HEK293 (cell line): Measurements from ENCODE around the gene PRKCE.

Experiments
- CTCF ChIA-PET: fragments of 350-600 bp; formaldehyde crosslinking; extraction: SDS; loops from one replicate; lab custom pipeline; 2021; ENCODE audit warnings: antibody characterized with exemption; lab: Yijun Ruan, JAX
- POLR2A ChIA-PET: fragments of 300-600 bp; formaldehyde crosslinking; extraction: SDS; loops from one replicate; lab custom pipeline; 2020; ENCODE audit warnings: antibody characterized with exemption, inconsistent platforms; lab: Yijun Ruan, JAX
- H3K27ac ChIP-seq: fragments of 200-500 bp; sonication (Bioruptor generic); 2 replicates; pipeline ENCODE4 v1.5.1; 2014; ENCODE audit warnings: low read depth, low read length, control low read depth, inconsistent platforms; ENCODE audit errors: extremely low read depth
- H3K36me3 ChIP-seq, 2 experiments: fragments of 200-500 bp in 1 of 2; sonication (Bioruptor generic) in 1 of 2; 1 replicate in 1 of 2; 2 replicates in 1 of 2; pipeline ENCODE4 v1.5.1; 2014 to 2017; ENCODE audit warnings: inconsistent platforms in 2 of 2, low read length in 2 of 2; ENCODE audit not compliant: control insufficient read depth in 2 of 2, insufficient read depth in 1 of 2
- H3K4me1 ChIP-seq: fragments of 200-500 bp; sonication (Bioruptor generic); 2 replicates; pipeline ENCODE4 v1.5.1; 2014; ENCODE audit warnings: mild to moderate bottlenecking, low read length, inconsistent platforms; ENCODE audit not compliant: control insufficient read depth, insufficient read depth
- H3K4me3 ChIP-seq: 2 replicates; pipeline ENCODE4 v1.5.1; 2011; ENCODE audit warnings: low read depth, mild to moderate bottlenecking, control low read depth, low read length, moderate library complexity
- H3K9me3 ChIP-seq: fragments of 200-500 bp; sonication (Bioruptor generic); 2 replicates; pipeline ENCODE4 v1.5.1; 2014; ENCODE audit warnings: low read depth, low read length, inconsistent platforms; ENCODE audit not compliant: control insufficient read depth, insufficient read depth
- KLF10 ChIP-seq: fragments of 450-650 bp; IDR thresholded peaks from 2 replicates; pipeline ENCODE4 v1.5.1; 2018; ENCODE audit warnings: missing biosample characterization, mild to moderate bottlenecking, missing genetic modification characterization
- KLF8 ChIP-seq: fragments of 450-650 bp; formaldehyde crosslinking; IDR thresholded peaks from 2 replicates; pipeline ENCODE4 v1.5.1; 2016; ENCODE audit warnings: missing biosample characterization, missing genetic modification characterization
- SALL2 ChIP-seq: fragments of 450-650 bp; formaldehyde crosslinking; IDR thresholded peaks from 2 replicates; pipeline ENCODE4 v1.5.0; 2017; ENCODE audit warnings: missing biosample characterization, mild to moderate bottlenecking, missing genetic modification characterization, borderline replicate concordance
- SCRT2 ChIP-seq: fragments of 450-650 bp; formaldehyde crosslinking; IDR thresholded peaks from 2 replicates; pipeline ENCODE4 v1.5.1; 2016; ENCODE audit warnings: missing biosample characterization, missing genetic modification characterization
- WT1 ChIP-seq: fragments of 450-650 bp; formaldehyde crosslinking; IDR thresholded peaks from 2 replicates; pipeline ENCODE4 v1.5.1; 2016; ENCODE audit warnings: missing biosample characterization, missing genetic modification characterization
- ZBTB17 ChIP-seq: fragments of 450-650 bp; formaldehyde crosslinking; IDR thresholded peaks from 2 replicates; pipeline ENCODE4 v1.5.1; 2016; ENCODE audit warnings: missing biosample characterization, missing genetic modification characterization
- ZBTB20 ChIP-seq: fragments of 450-650 bp; formaldehyde crosslinking; IDR thresholded peaks from 2 replicates; pipeline ENCODE4 v1.5.1; 2016; ENCODE audit warnings: missing biosample characterization, missing genetic modification characterization
- ZNF221 ChIP-seq: fragments of 450-650 bp; formaldehyde crosslinking; IDR thresholded peaks from 2 replicates; pipeline ENCODE4 v1.5.1; 2017; ENCODE audit warnings: missing biosample characterization, missing genetic modification characterization, borderline replicate concordance
- ZNF223 ChIP-seq: fragments of 450-650 bp; formaldehyde crosslinking; IDR thresholded peaks from 2 replicates; pipeline ENCODE4 v1.5.1; 2016; ENCODE audit warnings: missing biosample characterization, missing genetic modification characterization
- ZNF292 ChIP-seq: fragments of 450-650 bp; formaldehyde crosslinking; IDR thresholded peaks from 2 replicates; pipeline ENCODE4 v1.5.1; 2016; ENCODE audit warnings: low read depth, missing biosample characterization, missing genetic modification characterization, borderline replicate concordance
- ZNF354C ChIP-seq: fragments of 450-650 bp; formaldehyde crosslinking; IDR thresholded peaks from 2 replicates; pipeline ENCODE4 v1.5.1; 2016; ENCODE audit warnings: missing biosample characterization, missing genetic modification characterization, low read depth, borderline replicate concordance
- ZNF433 ChIP-seq: fragments of 450-650 bp; formaldehyde crosslinking; IDR thresholded peaks from 2 replicates; pipeline ENCODE4 v1.5.1; 2016; ENCODE audit warnings: missing biosample characterization, missing genetic modification characterization, low read depth
- ZNF473 ChIP-seq: fragments of 450-650 bp; formaldehyde crosslinking; IDR thresholded peaks from 2 replicates; pipeline ENCODE4 v1.5.1; 2017; ENCODE audit warnings: missing biosample characterization, missing genetic modification characterization
- ZNF48 ChIP-seq: fragments of 450-650 bp; formaldehyde crosslinking; IDR thresholded peaks from 2 replicates; pipeline ENCODE4 v1.5.1; 2016; ENCODE audit warnings: missing biosample characterization, missing genetic modification characterization
- ZNF521 ChIP-seq: fragments of 450-650 bp; formaldehyde crosslinking; IDR thresholded peaks from 2 replicates; pipeline ENCODE4 v1.5.1; 2017; ENCODE audit warnings: missing biosample characterization, mild to moderate bottlenecking, missing genetic modification characterization
- ZNF548 ChIP-seq: fragments of 450-650 bp; formaldehyde crosslinking; IDR thresholded peaks from 2 replicates; pipeline ENCODE4 v1.5.1; 2016; ENCODE audit warnings: missing biosample characterization, missing genetic modification characterization
- ZNF629 ChIP-seq: fragments of 450-650 bp; formaldehyde crosslinking; IDR thresholded peaks from 2 replicates; pipeline ENCODE4 v1.5.1; 2017; ENCODE audit warnings: missing biosample characterization, missing genetic modification characterization
- ZNF701 ChIP-seq: fragments of 450-650 bp; formaldehyde crosslinking; IDR thresholded peaks from 2 replicates; pipeline ENCODE4 v1.5.1; 2016; ENCODE audit warnings: missing biosample characterization, missing genetic modification characterization
- ZNF747 ChIP-seq: fragments of 450-650 bp; formaldehyde crosslinking; IDR thresholded peaks from 2 replicates; pipeline ENCODE4 v1.5.1; 2016; ENCODE audit warnings: missing biosample characterization, missing genetic modification characterization
- ZNF76 ChIP-seq: fragments of 450-650 bp; formaldehyde crosslinking; IDR thresholded peaks from 2 replicates; pipeline ENCODE4; 2016; ENCODE audit warnings: low read depth, missing biosample characterization, missing genetic modification characterization, borderline replicate concordance
- ZNF837 ChIP-seq: fragments of 450-650 bp; formaldehyde crosslinking; IDR thresholded peaks from 2 replicates; pipeline ENCODE4 v1.5.1; 2016; ENCODE audit warnings: missing biosample characterization, missing genetic modification characterization
- TF ChIP-seq, protein P1 (sequence below): fragments of 450-650 bp; formaldehyde crosslinking; optimal IDR thresholded peaks from 2 replicates; pipeline ENCODE3; 2016; ENCODE audit warnings: missing biosample characterization, mild to moderate bottlenecking, missing genetic modification characterization
- TF ChIP-seq, protein P2 (sequence below): fragments of 450-650 bp; formaldehyde crosslinking; IDR thresholded peaks from 2 replicates; pipeline ENCODE4 v1.5.1; 2016; ENCODE audit warnings: missing biosample characterization, missing genetic modification characterization
- TF ChIP-seq, protein P3 (sequence below): fragments of 450-650 bp; formaldehyde crosslinking; IDR thresholded peaks from 2 replicates; pipeline ENCODE4 v1.5.1; 2016; ENCODE audit warnings: missing biosample characterization, missing genetic modification characterization
- TF ChIP-seq, protein P4 (sequence below): fragments of 450-650 bp; IDR thresholded peaks from 2 replicates; pipeline ENCODE4 v1.5.1; 2018; ENCODE audit warnings: missing biosample characterization, mild to moderate bottlenecking, missing genetic modification characterization
- TF ChIP-seq, protein P5 (sequence below): fragments of 450-650 bp; formaldehyde crosslinking; IDR thresholded peaks from 2 replicates; pipeline ENCODE4 v1.5.1; 2016; ENCODE audit warnings: missing biosample characterization, missing genetic modification characterization, borderline replicate concordance

Gene PRKCE

DNA sequence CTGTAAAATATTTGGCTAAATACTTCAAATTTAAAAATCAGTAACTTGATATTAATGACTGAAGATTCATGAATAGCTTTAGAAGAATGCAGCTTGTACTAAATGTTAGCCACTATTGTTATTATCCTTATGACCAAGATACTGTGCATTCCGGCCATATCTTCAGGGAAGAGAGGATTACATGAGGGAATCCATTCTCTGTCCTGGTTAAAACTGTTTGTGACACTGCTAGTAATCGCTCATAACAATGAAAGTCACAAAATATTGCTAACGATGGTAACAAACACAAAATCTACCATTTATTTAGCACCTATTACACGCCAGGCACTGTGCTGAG lies 217.7 kb downstream of the PRKCE start:
- Histone ChIP-seq H3K27ac (no peak overlapping the region), H3K4me1 (peaks cover 13% of the 10 kb centered on the region), H3K9me3 (no peaks in the 10 kb centered on the region), H3K36me3 (no peaks in the 10 kb centered on the region), H3K4me3 (no peak overlapping the region)
- ChIA-PET POLR2A (no interaction called here), CTCF (interaction anchor here (0.9 kb wide), 1 partner anchor 43 kb away, joined by 3 read pairs; no protein-coding TSS in a partner anchor)
- no peak for TF ChIP-seq ZNF521 (tag by site-specific recombination)
- no peak for TF ChIP-seq SALL2
- TF ChIP-seq ZNF837 (tag by site-specific recombination), result no peak
- TF ChIP-seq ZNF433 (tag by site-specific recombination), result no peak
- no peak for TF ChIP-seq WT1 (tag by site-specific recombination)
- TF ChIP-seq, protein P1, sequence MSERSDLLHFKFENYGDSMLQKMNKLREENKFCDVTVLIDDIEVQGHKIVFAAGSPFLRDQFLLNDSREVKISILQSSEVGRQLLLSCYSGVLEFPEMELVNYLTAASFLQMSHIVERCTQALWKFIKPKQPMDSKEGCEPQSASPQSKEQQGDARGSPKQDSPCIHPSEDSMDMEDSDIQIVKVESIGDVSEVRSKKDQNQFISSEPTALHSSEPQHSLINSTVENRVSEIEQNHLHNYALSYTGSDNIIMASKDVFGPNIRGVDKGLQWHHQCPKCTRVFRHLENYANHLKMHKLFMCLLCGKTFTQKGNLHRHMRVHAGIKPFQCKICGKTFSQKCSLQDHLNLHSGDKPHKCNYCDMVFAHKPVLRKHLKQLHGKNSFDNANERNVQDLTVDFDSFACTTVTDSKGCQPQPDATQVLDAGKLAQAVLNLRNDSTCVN (tag by site-specific recombination), result no peak
- no peak for TF ChIP-seq ZBTB20 (tag by site-specific recombination)
- no peak for TF ChIP-seq ZNF48 (tag by site-specific recombination)
- TF ChIP-seq ZNF747 (tag by site-specific recombination), result no peak
- TF ChIP-seq ZNF354C (tag by site-specific recombination), result no peak
- TF ChIP-seq, protein P2, sequence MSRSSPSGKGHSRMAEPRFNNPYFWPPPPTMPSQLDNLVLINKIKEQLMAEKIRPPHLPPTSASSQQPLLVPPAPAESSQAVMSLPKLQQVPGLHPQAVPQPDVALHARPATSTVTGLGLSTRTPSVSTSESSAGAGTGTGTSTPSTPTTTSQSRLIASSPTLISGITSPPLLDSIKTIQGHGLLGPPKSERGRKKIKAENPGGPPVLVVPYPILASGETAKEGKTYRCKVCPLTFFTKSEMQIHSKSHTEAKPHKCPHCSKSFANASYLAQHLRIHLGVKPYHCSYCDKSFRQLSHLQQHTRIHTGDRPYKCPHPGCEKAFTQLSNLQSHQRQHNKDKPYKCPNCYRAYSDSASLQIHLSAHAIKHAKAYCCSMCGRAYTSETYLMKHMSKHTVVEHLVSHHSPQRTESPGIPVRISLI, result no peak
- TF ChIP-seq ZNF76, result no peak
- TF ChIP-seq ZNF223, result no peak
- TF ChIP-seq, protein P3, sequence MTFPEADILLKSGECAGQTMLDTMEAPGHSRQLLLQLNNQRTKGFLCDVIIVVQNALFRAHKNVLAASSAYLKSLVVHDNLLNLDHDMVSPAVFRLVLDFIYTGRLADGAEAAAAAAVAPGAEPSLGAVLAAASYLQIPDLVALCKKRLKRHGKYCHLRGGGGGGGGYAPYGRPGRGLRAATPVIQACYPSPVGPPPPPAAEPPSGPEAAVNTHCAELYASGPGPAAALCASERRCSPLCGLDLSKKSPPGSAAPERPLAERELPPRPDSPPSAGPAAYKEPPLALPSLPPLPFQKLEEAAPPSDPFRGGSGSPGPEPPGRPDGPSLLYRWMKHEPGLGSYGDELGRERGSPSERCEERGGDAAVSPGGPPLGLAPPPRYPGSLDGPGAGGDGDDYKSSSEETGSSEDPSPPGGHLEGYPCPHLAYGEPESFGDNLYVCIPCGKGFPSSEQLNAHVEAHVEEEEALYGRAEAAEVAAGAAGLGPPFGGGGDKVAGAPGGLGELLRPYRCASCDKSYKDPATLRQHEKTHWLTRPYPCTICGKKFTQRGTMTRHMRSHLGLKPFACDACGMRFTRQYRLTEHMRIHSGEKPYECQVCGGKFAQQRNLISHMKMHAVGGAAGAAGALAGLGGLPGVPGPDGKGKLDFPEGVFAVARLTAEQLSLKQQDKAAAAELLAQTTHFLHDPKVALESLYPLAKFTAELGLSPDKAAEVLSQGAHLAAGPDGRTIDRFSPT (tag by site-specific recombination), result no peak
- no peak for TF ChIP-seq ZBTB17
- no peak for TF ChIP-seq KLF10
- no peak for TF ChIP-seq ZNF629 (tag by site-specific recombination)
- no peak for TF ChIP-seq ZNF701 (tag by site-specific recombination)

DNA sequence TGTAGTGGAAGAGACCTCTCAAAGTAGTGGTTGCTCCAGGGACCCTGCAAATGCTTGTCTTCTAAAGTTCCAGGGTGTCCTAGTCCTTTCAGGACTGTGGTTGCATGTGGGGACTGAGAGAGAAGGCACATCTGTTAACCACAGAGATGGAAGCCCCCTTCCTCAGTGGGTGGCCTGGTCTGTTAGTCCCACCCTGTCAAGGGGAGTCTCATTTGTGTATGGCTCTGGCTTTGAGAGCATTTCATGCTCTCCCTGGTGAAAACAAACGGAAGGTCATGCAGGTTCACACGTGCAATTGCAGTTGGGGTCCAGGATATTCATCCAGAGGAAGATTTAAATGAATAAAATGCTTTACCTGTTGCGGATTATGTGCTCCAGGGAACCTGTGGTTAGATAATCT lies 219.6 kb downstream of the PRKCE start:
- ChIA-PET POLR2A (no interaction called here), CTCF (interaction anchor here (0.6 kb wide), 1 partner anchor 55 kb away, joined by 3 read pairs; no protein-coding TSS in a partner anchor)
- Histone ChIP-seq H3K27ac (no peak overlapping the region), H3K36me3 (no peaks in the 10 kb centered on the region)
- TF ChIP-seq, protein P4, sequence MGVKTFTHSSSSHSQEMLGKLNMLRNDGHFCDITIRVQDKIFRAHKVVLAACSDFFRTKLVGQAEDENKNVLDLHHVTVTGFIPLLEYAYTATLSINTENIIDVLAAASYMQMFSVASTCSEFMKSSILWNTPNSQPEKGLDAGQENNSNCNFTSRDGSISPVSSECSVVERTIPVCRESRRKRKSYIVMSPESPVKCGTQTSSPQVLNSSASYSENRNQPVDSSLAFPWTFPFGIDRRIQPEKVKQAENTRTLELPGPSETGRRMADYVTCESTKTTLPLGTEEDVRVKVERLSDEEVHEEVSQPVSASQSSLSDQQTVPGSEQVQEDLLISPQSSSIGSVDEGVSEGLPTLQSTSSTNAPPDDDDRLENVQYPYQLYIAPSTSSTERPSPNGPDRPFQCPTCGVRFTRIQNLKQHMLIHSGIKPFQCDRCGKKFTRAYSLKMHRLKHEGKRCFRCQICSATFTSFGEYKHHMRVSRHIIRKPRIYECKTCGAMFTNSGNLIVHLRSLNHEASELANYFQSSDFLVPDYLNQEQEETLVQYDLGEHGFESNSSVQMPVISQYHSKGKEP, result no peak
- TF ChIP-seq, protein P5, sequence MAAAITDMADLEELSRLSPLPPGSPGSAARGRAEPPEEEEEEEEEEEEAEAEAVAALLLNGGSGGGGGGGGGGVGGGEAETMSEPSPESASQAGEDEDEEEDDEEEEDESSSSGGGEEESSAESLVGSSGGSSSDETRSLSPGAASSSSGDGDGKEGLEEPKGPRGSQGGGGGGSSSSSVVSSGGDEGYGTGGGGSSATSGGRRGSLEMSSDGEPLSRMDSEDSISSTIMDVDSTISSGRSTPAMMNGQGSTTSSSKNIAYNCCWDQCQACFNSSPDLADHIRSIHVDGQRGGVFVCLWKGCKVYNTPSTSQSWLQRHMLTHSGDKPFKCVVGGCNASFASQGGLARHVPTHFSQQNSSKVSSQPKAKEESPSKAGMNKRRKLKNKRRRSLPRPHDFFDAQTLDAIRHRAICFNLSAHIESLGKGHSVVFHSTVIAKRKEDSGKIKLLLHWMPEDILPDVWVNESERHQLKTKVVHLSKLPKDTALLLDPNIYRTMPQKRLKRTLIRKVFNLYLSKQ (tag by site-specific recombination), result no peak
- TF ChIP-seq ZNF548 (no peak), KLF8 (no peak), ZNF221 (tag by site-specific recombination) (no peak), ZNF473 (tag by site-specific recombination) (no peak), SCRT2 (tag by site-specific recombination) (0 out of 2 replicates have a peak, but pooled peaks have one; percentile 18), ZNF292 (tag by site-specific recombination) (no peak)
- TF ChIP-seq, all 188 proteins: peak for 1
- Histone ChIP-seq H3K4me1 (peaks cover 13% of the 10 kb centered on the region), H3K4me3 (no peak overlapping the region), H3K9me3 (no peaks in the 10 kb centered on the region)
